Caco-2 (cell line): ENCODE results near the gene DAPK1. TPM values are rescaled to one million over a fixed set of nuclear protein-coding genes. Genes with fewer than 3 reads are reported as not detected.

ENCODE experiments used
- BruUV-seq: library from RNA; stranded (reverse); fragments of 400-500 nt; replicated peaks from 2 replicates; lab custom pipeline; 2021; lab: Mats Ljungman, UMichigan
- CTCF ChIA-PET: fragments of 300-600 bp; sonication (Branson Sonifier 250); formaldehyde crosslinking; loops from one replicate; lab custom pipeline; 2022; ENCODE audit warnings: antibody characterized with exemption; lab: Charles Lee
- POLR2A ChIA-PET: fragments of 300-600 bp; sonication (Branson Sonifier 250); formaldehyde crosslinking; loops from one replicate; lab custom pipeline; 2022; ENCODE audit warnings: antibody characterized with exemption; lab: Charles Lee
- DNase-seq, 2 experiments: peaks; one replicate each; pipeline versions ENCODE4 v3.0.0 to v3.0.0-alpha.2; 2020 to 2022
- H3K27me3 ChIP-seq: replicated peaks from 2 replicates; pipeline ENCODE4 v1.6.0; 2011; ENCODE audit warnings: low read length; ENCODE audit not compliant: control insufficient read depth, insufficient read depth
- H3K36me3 ChIP-seq: 2 replicates; pipeline ENCODE4 v1.5.1; 2011; ENCODE audit warnings: low read length; ENCODE audit not compliant: control insufficient read depth, insufficient read depth
- H3K4me1 ChIP-seq: fragments of 250-450 bp; sonication (Bioruptor Pico); 2 replicates; pipeline ENCODE4 v1.5.1; 2020; ENCODE audit warnings: mild to moderate bottlenecking
- H3K4me3 ChIP-seq: 2 replicates; pipeline ENCODE4 v1.5.1; 2011; ENCODE audit warnings: low read depth, mild to moderate bottlenecking, control low read depth, low read length
- H3K9me3 ChIP-seq: fragments of 250-450 bp; sonication (Bioruptor Pico); 2 replicates; pipeline ENCODE4 v1.5.1; 2020; ENCODE audit warnings: mild to moderate bottlenecking, moderate library complexity
- H3K27ac Mint-ChIP-seq: one replicate; pipeline ENCODE4 v1.8.0; 2022; ENCODE audit warnings: mixed read lengths; ENCODE audit not compliant: unreplicated experiment
- H3K27me3 Mint-ChIP-seq: one replicate; pipeline ENCODE4 v1.8.0; 2022; ENCODE audit warnings: mixed read lengths; ENCODE audit not compliant: insufficient read depth, unreplicated experiment
- H3K36me3 Mint-ChIP-seq: one replicate; pipeline ENCODE4 v1.8.0; 2022; ENCODE audit warnings: mild to moderate bottlenecking, mixed read lengths; ENCODE audit not compliant: insufficient read depth, unreplicated experiment
- H3K4me1 Mint-ChIP-seq: one replicate; pipeline ENCODE4 v1.8.0; 2022; ENCODE audit warnings: low read depth, mixed read lengths; ENCODE audit not compliant: unreplicated experiment
- H3K4me3 Mint-ChIP-seq: one replicate; pipeline ENCODE4 v1.8.0; 2022; ENCODE audit warnings: mild to moderate bottlenecking, moderate library complexity, mixed read lengths; ENCODE audit not compliant: unreplicated experiment
- H3K9me3 Mint-ChIP-seq: one replicate; pipeline ENCODE4 v1.8.0; 2022; ENCODE audit warnings: mixed read lengths; ENCODE audit not compliant: unreplicated experiment
- intact Hi-C: fragments of 100-400 bp; cut with micrococcal nuclease; formaldehyde crosslinking; loops from one replicate; pipeline ENCODE4 v1.10.0; 2022; ENCODE audit not compliant: unreplicated experiment
- total RNA-seq: library from RNA; stranded (reverse); gene quantifications from 2 replicates; pipeline ENCODE4 v1.2.3, GENCODE V29; 2022
- TF ChIP-seq, protein P1 (sequence below), 2 experiments: fragments of 200-600 bp in 1 of 2; IDR thresholded peaks; 1 replicate in 1 of 2; 2 replicates in 1 of 2; pipeline versions ENCODE4 v1.5.1 to v1.8.0; 2011 to 2022; ENCODE audit warnings: antibody characterized with exemption in 1 of 2, control low read depth in 1 of 2, inconsistent platforms in 1 of 2, low read depth in 1 of 2, low read length in 1 of 2, mild to moderate bottlenecking in 1 of 2, moderate library complexity in 1 of 2; ENCODE audit not compliant: insufficient read depth in 1 of 2, severe bottlenecking in 1 of 2, unreplicated experiment in 1 of 2

The DAPK1 gene
- total RNA-seq, 1 experiment from 2014 or later, result 79.2 TPM

DNA sequence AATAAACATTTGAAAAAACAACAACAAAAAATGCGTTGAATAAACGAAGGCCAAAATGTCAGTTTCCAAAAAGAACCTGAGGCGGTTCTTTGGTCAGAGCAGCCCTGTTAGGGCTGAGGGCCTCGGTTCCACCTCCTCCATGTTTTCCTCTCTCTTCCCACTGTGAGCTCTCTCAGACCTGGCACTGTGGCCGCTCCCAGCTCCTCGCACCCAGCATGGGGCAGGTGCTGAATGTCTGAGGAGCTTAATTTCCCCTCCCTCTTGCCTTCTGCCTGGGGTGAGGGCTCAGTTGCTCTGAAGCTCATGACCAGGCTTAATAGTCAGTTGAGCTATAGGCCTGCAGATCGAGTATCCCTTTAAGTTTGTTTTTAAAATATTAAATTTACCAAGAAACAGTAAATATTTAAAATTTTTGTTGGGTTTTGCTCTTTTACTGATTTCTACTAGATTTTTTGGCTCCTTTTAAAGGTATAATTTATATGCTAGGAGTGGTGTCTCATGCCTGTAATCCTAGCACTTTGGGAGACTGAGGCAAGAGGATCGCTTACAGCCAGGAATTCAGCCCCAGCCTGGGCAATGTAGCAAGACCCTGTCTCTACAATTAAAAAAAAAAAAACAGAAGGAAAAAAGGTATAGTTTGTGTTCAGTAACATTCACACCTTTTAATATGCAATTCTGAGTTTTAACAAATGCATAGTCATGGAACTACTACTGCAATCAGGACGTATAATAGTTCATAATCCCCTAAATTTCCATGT lies 28.1 kb downstream of the DAPK1 start:
- no TSS peak for BruUV-seq
- H3K9me3 ChIP-seq, result no peaks in the 10 kb centered on the region
- CTCF ChIA-PET, result no interaction called here
- Mint-ChIP-seq H3K4me3 (no peak overlapping the region), H3K36me3 (peaks cover 20% of the 10 kb centered on the region), H3K27me3 (no peaks in the 10 kb centered on the region), H3K9me3 (no peaks in the 10 kb centered on the region), H3K4me1 (peaks cover 6% of the 10 kb centered on the region), H3K27ac (no peak overlapping the region)
- DNase-seq, result no peak
- no peaks in the 10 kb centered on the region for H3K4me1 ChIP-seq
- no peaks in the 10 kb centered on the region for H3K27me3 ChIP-seq
- H3K36me3 ChIP-seq, result no peaks in the 10 kb centered on the region
- H3K4me3 ChIP-seq, result no peak overlapping the region
- POLR2A ChIA-PET, result no interaction called here
- intact Hi-C loops, result no loop called here
- TF ChIP-seq, protein P1, sequence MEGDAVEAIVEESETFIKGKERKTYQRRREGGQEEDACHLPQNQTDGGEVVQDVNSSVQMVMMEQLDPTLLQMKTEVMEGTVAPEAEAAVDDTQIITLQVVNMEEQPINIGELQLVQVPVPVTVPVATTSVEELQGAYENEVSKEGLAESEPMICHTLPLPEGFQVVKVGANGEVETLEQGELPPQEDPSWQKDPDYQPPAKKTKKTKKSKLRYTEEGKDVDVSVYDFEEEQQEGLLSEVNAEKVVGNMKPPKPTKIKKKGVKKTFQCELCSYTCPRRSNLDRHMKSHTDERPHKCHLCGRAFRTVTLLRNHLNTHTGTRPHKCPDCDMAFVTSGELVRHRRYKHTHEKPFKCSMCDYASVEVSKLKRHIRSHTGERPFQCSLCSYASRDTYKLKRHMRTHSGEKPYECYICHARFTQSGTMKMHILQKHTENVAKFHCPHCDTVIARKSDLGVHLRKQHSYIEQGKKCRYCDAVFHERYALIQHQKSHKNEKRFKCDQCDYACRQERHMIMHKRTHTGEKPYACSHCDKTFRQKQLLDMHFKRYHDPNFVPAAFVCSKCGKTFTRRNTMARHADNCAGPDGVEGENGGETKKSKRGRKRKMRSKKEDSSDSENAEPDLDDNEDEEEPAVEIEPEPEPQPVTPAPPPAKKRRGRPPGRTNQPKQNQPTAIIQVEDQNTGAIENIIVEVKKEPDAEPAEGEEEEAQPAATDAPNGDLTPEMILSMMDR (IDR thresholded peaks at IDR 0.05; ENCODE audit: insufficient read depth in 1 of 2, low read depth in 1 of 2, low read length in 1 of 2, severe bottlenecking in 1 of 2, unreplicated experiment in 1 of 2), result no peak

- Mint-ChIP-seq H3K4me1 (peaks cover 6% of the 10 kb centered on the region), H3K4me3 (no peak overlapping the region), H3K27ac (no peak overlapping the region), H3K27me3 (no peaks in the 10 kb centered on the region), H3K36me3 (peaks cover 12% of the 10 kb centered on the region), H3K9me3 (no peaks in the 10 kb centered on the region)
- intact Hi-C loops, result no loop called here
- H3K27me3 ChIP-seq, result no peaks in the 10 kb centered on the region
- no peak overlapping the region for H3K4me3 ChIP-seq
- ChIA-PET CTCF (no interaction called here), POLR2A (no interaction called here)
- no peaks in the 10 kb centered on the region for H3K9me3 ChIP-seq
- TF ChIP-seq, protein P1 (IDR thresholded peaks at IDR 0.05; ENCODE audit: insufficient read depth in 1 of 2, low read depth in 1 of 2, low read length in 1 of 2, severe bottlenecking in 1 of 2, unreplicated experiment in 1 of 2), result no peak
- H3K36me3 ChIP-seq, result no peaks in the 10 kb centered on the region
- no peaks in the 10 kb centered on the region for H3K4me1 ChIP-seq
- BruUV-seq, result no TSS peak
- no peak for DNase-seq
Measured at GRCh38 chr9:87527211-87527916, 29.7 kb downstream of the DAPK1 start.

- Mint-ChIP-seq H3K9me3 (no peaks in the 10 kb centered on the region), H3K4me1 (peaks cover 6% of the 10 kb centered on the region)
- BruUV-seq, result no TSS peak
Measured at GRCh38 chr9:87528969-87529368, 31.3 kb downstream of the DAPK1 start.

More at GRCh38 chr9:87528969-87529368, 31.3 kb downstream of the DAPK1 start:
- H3K36me3 Mint-ChIP-seq, result peaks cover 7% of the 10 kb centered on the region
- Histone ChIP-seq H3K36me3 (no peaks in the 10 kb centered on the region), H3K9me3 (no peaks in the 10 kb centered on the region), H3K4me1 (no peaks in the 10 kb centered on the region), H3K4me3 (no peak overlapping the region), H3K27me3 (no peaks in the 10 kb centered on the region)
- intact Hi-C loops, result no loop called here
- DNase-seq, result no peak
- H3K27me3 Mint-ChIP-seq, result no peaks in the 10 kb centered on the region
- TF ChIP-seq, protein P1 (IDR thresholded peaks at IDR 0.05; ENCODE audit: insufficient read depth in 1 of 2, low read depth in 1 of 2, low read length in 1 of 2, severe bottlenecking in 1 of 2, unreplicated experiment in 1 of 2), result no peak
- no peak overlapping the region for H3K27ac Mint-ChIP-seq
- H3K4me3 Mint-ChIP-seq, result no peak overlapping the region
- CTCF ChIA-PET, result no interaction called here
- POLR2A ChIA-PET, result no interaction called here
